ENCODE data around the gene TIFAB.

TIFAB gene

GRCh38 chr5:135400866-135401265 lies 51.3 kb downstream of the TIFAB start:
- no peak overlapping the region for H3K4me3 ChIP-seq (replicated peaks; ENCODE audit: low read depth, low read length)
- no peak for DNase-seq (ENCODE audit: low read depth)

DNA sequence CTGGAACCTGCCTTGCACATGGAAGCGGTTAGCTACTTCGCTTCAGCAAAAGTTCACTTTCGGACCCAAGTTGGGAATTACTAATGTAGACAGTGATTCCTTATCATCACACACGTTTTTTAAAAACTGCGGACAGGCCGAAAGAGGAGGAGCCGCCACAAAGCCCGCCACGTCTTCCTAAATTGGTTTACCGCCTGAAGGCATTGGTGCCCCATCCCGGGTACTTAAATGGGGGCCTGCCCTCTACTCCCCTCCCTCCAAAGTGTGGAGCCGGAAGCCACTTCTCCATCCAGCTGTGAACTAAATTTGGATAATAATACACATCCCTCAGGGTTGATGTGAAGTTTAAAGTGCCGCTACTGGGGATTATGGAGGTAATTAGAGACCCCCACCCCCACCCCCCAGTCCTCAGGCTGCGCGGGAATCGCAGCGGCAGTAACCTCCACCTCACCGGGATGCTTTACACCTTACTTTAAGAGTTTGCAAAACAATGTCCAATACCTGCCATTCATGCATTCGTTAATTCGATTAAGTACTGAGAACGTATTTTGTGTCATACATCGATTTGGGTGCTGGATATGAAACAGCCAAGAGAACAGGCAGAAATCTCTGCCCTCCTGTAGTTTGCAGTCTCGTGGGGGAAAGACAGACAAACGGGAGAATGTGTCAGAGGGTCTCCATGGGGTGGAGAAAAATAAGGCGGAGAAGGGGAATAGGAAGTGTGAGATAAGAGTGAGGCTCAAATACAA lies 52.2 kb downstream of the TIFAB start:
- no peak for DNase-seq (ENCODE audit: low read depth)
- TF ChIP-seq, protein P1, sequence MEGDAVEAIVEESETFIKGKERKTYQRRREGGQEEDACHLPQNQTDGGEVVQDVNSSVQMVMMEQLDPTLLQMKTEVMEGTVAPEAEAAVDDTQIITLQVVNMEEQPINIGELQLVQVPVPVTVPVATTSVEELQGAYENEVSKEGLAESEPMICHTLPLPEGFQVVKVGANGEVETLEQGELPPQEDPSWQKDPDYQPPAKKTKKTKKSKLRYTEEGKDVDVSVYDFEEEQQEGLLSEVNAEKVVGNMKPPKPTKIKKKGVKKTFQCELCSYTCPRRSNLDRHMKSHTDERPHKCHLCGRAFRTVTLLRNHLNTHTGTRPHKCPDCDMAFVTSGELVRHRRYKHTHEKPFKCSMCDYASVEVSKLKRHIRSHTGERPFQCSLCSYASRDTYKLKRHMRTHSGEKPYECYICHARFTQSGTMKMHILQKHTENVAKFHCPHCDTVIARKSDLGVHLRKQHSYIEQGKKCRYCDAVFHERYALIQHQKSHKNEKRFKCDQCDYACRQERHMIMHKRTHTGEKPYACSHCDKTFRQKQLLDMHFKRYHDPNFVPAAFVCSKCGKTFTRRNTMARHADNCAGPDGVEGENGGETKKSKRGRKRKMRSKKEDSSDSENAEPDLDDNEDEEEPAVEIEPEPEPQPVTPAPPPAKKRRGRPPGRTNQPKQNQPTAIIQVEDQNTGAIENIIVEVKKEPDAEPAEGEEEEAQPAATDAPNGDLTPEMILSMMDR (IDR thresholded peaks at IDR 0.05; ENCODE audit: low read length, missing control alignments), result no peak
- peak overlapping the region; percentile 82 for H3K4me3 ChIP-seq (replicated peaks; ENCODE audit: low read depth, low read length)

More at GRCh38 chr5:135400866-135401265, 51.3 kb downstream of the TIFAB start:
- TF ChIP-seq, protein P1 (IDR thresholded peaks at IDR 0.05; ENCODE audit: low read length, missing control alignments), result no peak

- H3K4me3 ChIP-seq (replicated peaks; ENCODE audit: low read depth, low read length), result peak within 1 kb of the TSS; percentile 82
- TF ChIP-seq, protein P1 (IDR thresholded peaks at IDR 0.05; ENCODE audit: low read length, missing control alignments), result no peak
- DNase-seq (ENCODE audit: low read depth), result peak; percentile 85
Observed at GRCh38 chr5:135398855-135399793, 53.0 kb downstream of the TIFAB start, which contains the start of gene MACROH2A1. Gene MACROH2A1 (minus strand): TSS chr5:135399231. CDS start chr5:135389093, 10,138 bp downstream.

- H3K4me3 ChIP-seq (replicated peaks; ENCODE audit: low read depth, low read length), result peak overlapping the region; percentile 82
- peak; percentile 23 for DNase-seq (ENCODE audit: low read depth)
- TF ChIP-seq, protein P1 (IDR thresholded peaks at IDR 0.05; ENCODE audit: low read length, missing control alignments), result no peak
Observed at GRCh38 chr5:135398160-135398854, 53.8 kb downstream of the TIFAB start.
